KMS-11 (cell line): ENCODE results near the gene GNPNAT1.

Experiments used
- H2AFZ ChIP-seq: fragments of 200-600 bp; sonication (generic); 2 replicates; pipeline ENCODE4 v1.6.1; 2016; ENCODE audit warnings: antibody characterized with exemption, mixed run types, low read depth
- H3K27ac ChIP-seq: fragments of 200-600 bp; sonication (generic); 2 replicates; pipeline ENCODE4 v1.6.1; 2016; ENCODE audit warnings: mild to moderate bottlenecking, mixed run types
- H3K27me3 ChIP-seq: fragments of 200-600 bp; sonication (generic); 2 replicates; pipeline ENCODE4 v1.6.1; 2017; ENCODE audit warnings: mild to moderate bottlenecking, low read depth, mixed run types, moderate library complexity; ENCODE audit not compliant: insufficient read depth
- H3K36me3 ChIP-seq: fragments of 200-600 bp; sonication (generic); 2 replicates; pipeline ENCODE4 v1.6.1; 2017; ENCODE audit warnings: mild to moderate bottlenecking, mixed run types; ENCODE audit not compliant: insufficient read depth
- H3K4me1 ChIP-seq: fragments of 200-600 bp; sonication (generic); 2 replicates; pipeline ENCODE4 v1.6.1; 2016; ENCODE audit warnings: mild to moderate bottlenecking, low read depth, mixed run types; ENCODE audit not compliant: poor library complexity, severe bottlenecking
- H3K4me2 ChIP-seq: fragments of 200-600 bp; sonication (generic); 2 replicates; pipeline ENCODE4 v1.7.0; 2016; ENCODE audit warnings: mild to moderate bottlenecking, mixed run types
- H3K4me3 ChIP-seq: fragments of 200-600 bp; sonication (generic); IDR thresholded peaks from 2 replicates; pipeline ENCODE4 v1.6.1; 2017; ENCODE audit warnings: low read depth, low read length, mixed read lengths; ENCODE audit not compliant: insufficient read depth
- H3K79me2 ChIP-seq: fragments of 200-600 bp; sonication (generic); 2 replicates; pipeline ENCODE4 v1.6.1; 2016; ENCODE audit warnings: low read depth, mixed run types; ENCODE audit not compliant: insufficient read depth
- H3K9ac ChIP-seq: fragments of 200-600 bp; sonication (generic); 2 replicates; pipeline ENCODE4 v1.6.1; 2016; ENCODE audit warnings: mild to moderate bottlenecking, mixed run types
- H4K20me1 ChIP-seq: fragments of 200-600 bp; sonication (generic); 2 replicates; pipeline ENCODE4 v1.6.1; 2016; ENCODE audit warnings: mild to moderate bottlenecking, mixed run types; ENCODE audit not compliant: insufficient read depth
- CTCF ChIP-seq: fragments of 200-600 bp; sonication (generic); conservative IDR thresholded peaks from 2 replicates; pipeline ENCODE4 v1.6.1; 2017; ENCODE audit warnings: low read depth, mild to moderate bottlenecking, antibody characterized with exemption, low read length, moderate library complexity, mixed read lengths

Gene GNPNAT1

GRCh38 chr14:52735921-52736489 is 55.4 kb downstream of the GNPNAT1 start:
- no peak overlapping the region for H2AFZ ChIP-seq
- H3K79me2 ChIP-seq = peaks cover 4% of the 10 kb centered on the region
- no peak overlapping the region for H3K27ac ChIP-seq
- no peak overlapping the region for H3K4me2 ChIP-seq
- H3K9ac ChIP-seq = no peak overlapping the region
- no peak for TF ChIP-seq CTCF
- no peaks in the 10 kb centered on the region for H3K36me3 ChIP-seq
- no peak overlapping the region for H3K4me3 ChIP-seq
- H3K4me1 ChIP-seq = peaks cover 4% of the 10 kb centered on the region
- H3K27me3 ChIP-seq = no peaks in the 10 kb centered on the region
- no peaks in the 10 kb centered on the region for H4K20me1 ChIP-seq

- peaks cover 10% of the 10 kb centered on the region for H3K79me2 ChIP-seq
- no peak overlapping the region for H3K4me3 ChIP-seq
- no peak overlapping the region for H3K9ac ChIP-seq
- H3K36me3 ChIP-seq = no peaks in the 10 kb centered on the region
- no peaks in the 10 kb centered on the region for H3K27me3 ChIP-seq
- H2AFZ ChIP-seq = no peak overlapping the region
- no peaks in the 10 kb centered on the region for H4K20me1 ChIP-seq
- no peak for TF ChIP-seq CTCF
- H3K27ac ChIP-seq = no peak overlapping the region
- H3K4me2 ChIP-seq = no peak overlapping the region
- H3K4me1 ChIP-seq = peaks cover 10% of the 10 kb centered on the region
These were observed 57.6 kb downstream of the GNPNAT1 start for GRCh38 chr14:52733824-52734223.

- Histone ChIP-seq H3K9ac (peak overlapping the region; percentile 56; the same call in 1 of the 2 replicates), H4K20me1 (no peaks in the 10 kb centered on the region), H3K4me3 (no peak overlapping the region), H3K27ac (peak overlapping the region; percentile 35), H3K4me2 (peak overlapping the region; percentile 82), H2AFZ (peak overlapping the region; percentile 69), H3K27me3 (no peaks in the 10 kb centered on the region), H3K36me3 (no peaks in the 10 kb centered on the region), H3K79me2 (peaks cover 10% of the 10 kb centered on the region), H3K4me1 (peaks cover 10% of the 10 kb centered on the region)
- TF ChIP-seq CTCF = no peak
These were observed 60.7 kb downstream of the GNPNAT1 start for GRCh38 chr14:52730709-52731111.

- no peak for TF ChIP-seq CTCF
- H3K4me2 ChIP-seq = peak within 1 kb of the TSS; percentile 82
- peaks cover 10% of the 10 kb centered on the region for H3K79me2 ChIP-seq
- H4K20me1 ChIP-seq = no peaks in the 10 kb centered on the region
- H3K9ac ChIP-seq = peak within 1 kb of the TSS; percentile 56; the same call in 1 of the 2 replicates
- no peaks in the 10 kb centered on the region for H3K36me3 ChIP-seq
- H3K4me3 ChIP-seq = no peak within 1 kb of the TSS
- H2AFZ ChIP-seq = peak within 1 kb of the TSS; percentile 69
- H3K4me1 ChIP-seq = peaks cover 14% of the 10 kb centered on the region
- no peaks in the 10 kb centered on the region for H3K27me3 ChIP-seq
- H3K27ac ChIP-seq = peak within 1 kb of the TSS; percentile 35
These were observed 61.3 kb downstream of the GNPNAT1 start, which contains the start of gene STYX for GRCh38 chr14:52729925-52730708. Gene STYX (plus strand): TSS chr14:52730166. CDS start chr14:52730475, 309 bp downstream.
